Measurements from ENCODE around the gene PTPN7.

DNA sequence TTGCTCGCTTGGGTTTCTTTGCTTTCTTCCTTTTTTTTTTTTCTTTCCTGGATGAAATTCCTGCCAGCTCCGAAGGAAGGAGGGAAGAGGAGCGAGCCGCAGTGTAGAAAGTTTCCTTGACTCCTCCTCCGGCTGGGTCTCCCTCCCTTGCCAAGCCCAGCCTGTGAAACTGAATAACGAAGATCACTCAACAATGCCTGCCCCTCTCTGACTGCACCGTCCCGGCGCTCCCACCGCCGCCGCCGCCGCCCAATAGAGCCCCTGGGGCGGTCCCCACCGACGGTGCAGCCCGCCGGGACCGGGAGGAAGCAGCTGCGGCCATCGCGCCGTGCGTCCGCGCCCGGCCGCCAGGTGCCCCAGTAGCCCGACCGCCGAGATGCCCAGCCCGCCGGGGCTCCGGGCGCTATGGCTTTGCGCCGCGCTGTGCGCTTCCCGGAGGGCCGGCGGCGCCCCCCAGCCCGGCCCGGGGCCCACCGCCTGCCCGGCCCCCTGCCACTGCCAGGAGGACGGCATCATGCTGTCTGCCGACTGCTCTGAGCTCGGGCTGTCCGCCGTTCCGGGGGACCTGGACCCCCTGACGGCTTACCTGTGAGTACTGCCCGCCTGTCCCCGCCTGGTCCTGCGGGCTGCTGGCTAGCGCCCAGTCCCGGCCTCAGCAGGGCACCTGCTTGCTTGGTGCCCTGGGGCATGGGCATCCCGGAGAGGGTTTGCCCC lies 33.4 kb upstream of the PTPN7 start, which contains the start of gene LGR6:
- TF ChIP-seq, protein P1, sequence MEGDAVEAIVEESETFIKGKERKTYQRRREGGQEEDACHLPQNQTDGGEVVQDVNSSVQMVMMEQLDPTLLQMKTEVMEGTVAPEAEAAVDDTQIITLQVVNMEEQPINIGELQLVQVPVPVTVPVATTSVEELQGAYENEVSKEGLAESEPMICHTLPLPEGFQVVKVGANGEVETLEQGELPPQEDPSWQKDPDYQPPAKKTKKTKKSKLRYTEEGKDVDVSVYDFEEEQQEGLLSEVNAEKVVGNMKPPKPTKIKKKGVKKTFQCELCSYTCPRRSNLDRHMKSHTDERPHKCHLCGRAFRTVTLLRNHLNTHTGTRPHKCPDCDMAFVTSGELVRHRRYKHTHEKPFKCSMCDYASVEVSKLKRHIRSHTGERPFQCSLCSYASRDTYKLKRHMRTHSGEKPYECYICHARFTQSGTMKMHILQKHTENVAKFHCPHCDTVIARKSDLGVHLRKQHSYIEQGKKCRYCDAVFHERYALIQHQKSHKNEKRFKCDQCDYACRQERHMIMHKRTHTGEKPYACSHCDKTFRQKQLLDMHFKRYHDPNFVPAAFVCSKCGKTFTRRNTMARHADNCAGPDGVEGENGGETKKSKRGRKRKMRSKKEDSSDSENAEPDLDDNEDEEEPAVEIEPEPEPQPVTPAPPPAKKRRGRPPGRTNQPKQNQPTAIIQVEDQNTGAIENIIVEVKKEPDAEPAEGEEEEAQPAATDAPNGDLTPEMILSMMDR (IDR thresholded peaks at IDR 0.05), result no peak
- TF ChIP-seq, protein P2, sequence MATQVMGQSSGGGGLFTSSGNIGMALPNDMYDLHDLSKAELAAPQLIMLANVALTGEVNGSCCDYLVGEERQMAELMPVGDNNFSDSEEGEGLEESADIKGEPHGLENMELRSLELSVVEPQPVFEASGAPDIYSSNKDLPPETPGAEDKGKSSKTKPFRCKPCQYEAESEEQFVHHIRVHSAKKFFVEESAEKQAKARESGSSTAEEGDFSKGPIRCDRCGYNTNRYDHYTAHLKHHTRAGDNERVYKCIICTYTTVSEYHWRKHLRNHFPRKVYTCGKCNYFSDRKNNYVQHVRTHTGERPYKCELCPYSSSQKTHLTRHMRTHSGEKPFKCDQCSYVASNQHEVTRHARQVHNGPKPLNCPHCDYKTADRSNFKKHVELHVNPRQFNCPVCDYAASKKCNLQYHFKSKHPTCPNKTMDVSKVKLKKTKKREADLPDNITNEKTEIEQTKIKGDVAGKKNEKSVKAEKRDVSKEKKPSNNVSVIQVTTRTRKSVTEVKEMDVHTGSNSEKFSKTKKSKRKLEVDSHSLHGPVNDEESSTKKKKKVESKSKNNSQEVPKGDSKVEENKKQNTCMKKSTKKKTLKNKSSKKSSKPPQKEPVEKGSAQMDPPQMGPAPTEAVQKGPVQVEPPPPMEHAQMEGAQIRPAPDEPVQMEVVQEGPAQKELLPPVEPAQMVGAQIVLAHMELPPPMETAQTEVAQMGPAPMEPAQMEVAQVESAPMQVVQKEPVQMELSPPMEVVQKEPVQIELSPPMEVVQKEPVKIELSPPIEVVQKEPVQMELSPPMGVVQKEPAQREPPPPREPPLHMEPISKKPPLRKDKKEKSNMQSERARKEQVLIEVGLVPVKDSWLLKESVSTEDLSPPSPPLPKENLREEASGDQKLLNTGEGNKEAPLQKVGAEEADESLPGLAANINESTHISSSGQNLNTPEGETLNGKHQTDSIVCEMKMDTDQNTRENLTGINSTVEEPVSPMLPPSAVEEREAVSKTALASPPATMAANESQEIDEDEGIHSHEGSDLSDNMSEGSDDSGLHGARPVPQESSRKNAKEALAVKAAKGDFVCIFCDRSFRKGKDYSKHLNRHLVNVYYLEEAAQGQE (IDR thresholded peaks at IDR 0.05; ENCODE audit: insufficient read depth in 1 of 2, low read depth in 2 of 2, low read length in 1 of 2), result no peak
- TF ChIP-seq SIN3A (IDR thresholded peaks at IDR 0.05; ENCODE audit: borderline replicate concordance, insufficient read depth, low read depth, low read length), result no peak

Measured in Panc1 (cell line).